HepG2 (cell line): ENCODE data around the gene KATNB1. TPM values are rescaled to one million over a fixed set of nuclear protein-coding genes. Genes with fewer than 3 reads are reported as not detected.

ENCODE experiments used
- ATF7-NPFF ChIP-seq: sonication (generic); formaldehyde crosslinking; IDR thresholded peaks from 2 replicates; pipeline ENCODE4 v1.8.1; 2023; ENCODE audit warnings: mild to moderate bottlenecking, low read depth, missing genetic modification reagents, moderate library complexity
- HNRNPUL1 ChIP-seq: fragments of 200-400 bp; formaldehyde crosslinking; IDR thresholded peaks from 2 replicates; pipeline ENCODE4 v1.6.1; 2017; ENCODE audit warnings: low read depth, mild to moderate bottlenecking, low read length, moderate library complexity
- HOXA9 ChIP-seq: sonication (generic); formaldehyde crosslinking; IDR thresholded peaks from 2 replicates; pipeline ENCODE4 v1.8.1; 2022; ENCODE audit warnings: missing genetic modification reagents, mild to moderate bottlenecking, moderate library complexity, borderline replicate concordance
- NR2F6 ChIP-seq, 2 experiments: IDR thresholded peaks; 2 replicates each; pipeline ENCODE4 v1.6.1; 2016; ENCODE audit warnings: antibody characterized with exemption in 1 of 2, mild to moderate bottlenecking in 1 of 2
- PRMT3 ChIP-seq: sonication (generic); formaldehyde crosslinking; IDR thresholded peaks from 2 replicates; pipeline ENCODE4 v1.8.1; 2022; ENCODE audit warnings: low read depth, mild to moderate bottlenecking, moderate library complexity, missing genetic modification reagents, borderline replicate concordance
- SP140L ChIP-seq: sonication (generic); formaldehyde crosslinking; IDR thresholded peaks from 2 replicates; pipeline ENCODE4 v1.4.0; 2020; ENCODE audit warnings: missing genetic modification reagents, borderline replicate concordance
- ZFAT ChIP-seq: sonication (generic); formaldehyde crosslinking; conservative IDR thresholded peaks from 2 replicates; pipeline ENCODE4 v1.8.1; 2023; ENCODE audit warnings: missing genetic modification reagents, inconsistent platforms
- ZFP90 ChIP-seq: sonication (generic); formaldehyde crosslinking; IDR thresholded peaks from 2 replicates; pipeline ENCODE4 v1.8.0; 2022; ENCODE audit warnings: missing genetic modification reagents, mild to moderate bottlenecking, inconsistent platforms, borderline replicate concordance
- ZNF10 ChIP-seq: sonication (generic); formaldehyde crosslinking; IDR thresholded peaks from 2 replicates; pipeline ENCODE4 v1.4.0; 2020; ENCODE audit warnings: mild to moderate bottlenecking, low read depth, missing genetic modification reagents, borderline replicate concordance
- polyA plus RNA-seq, 8 experiments: library from polyadenylated mRNA; depleted of rRNA in 3 of 8; stranded (reverse) in 7 of 8; unstranded in 1 of 8; fragments of >200 nt; fragmentation: Illumina TruSeq in 4 of 8; extraction: Trizol in 4 of 8; gene quantifications; 2 replicates each; pipeline versions ENCODE4 v1.2.1 to v1.2.3, GENCODE V29; 2011 to 2016; ENCODE audit warnings: low read depth in 4 of 8, missing spikeins in 1 of 8, mixed read lengths in 1 of 8; ENCODE audit not compliant: insufficient read depth in 1 of 8
- total RNA-seq, 5 experiments: library from RNA; depleted of rRNA; stranded (reverse); fragments of >200 nt; fragmentation: Illumina TruSeq; extraction: Trizol; gene quantifications; 2 replicates each; pipeline ENCODE4 v1.2.3, GENCODE V29; 2016; ENCODE audit warnings: low read depth in 1 of 5
- TF ChIP-seq, protein P1 (sequence below): sonication (generic); formaldehyde crosslinking; IDR thresholded peaks from 2 replicates; pipeline ENCODE4 v1.4.0; 2020; ENCODE audit warnings: mild to moderate bottlenecking, low read depth, missing genetic modification reagents
- TF ChIP-seq, protein P2 (sequence below): sonication (generic); formaldehyde crosslinking; IDR thresholded peaks from 2 replicates; pipeline ENCODE4 v1.4.0; 2020; ENCODE audit warnings: missing genetic modification reagents; ENCODE audit errors: not compliant biosample characterization
- TF ChIP-seq, protein P3 (sequence below): sonication (generic); formaldehyde crosslinking; IDR thresholded peaks from 2 replicates; pipeline ENCODE4 v1.8.1; 2022; ENCODE audit warnings: low read depth, mild to moderate bottlenecking, missing genetic modification reagents
- TF ChIP-seq, protein P4 (sequence below): sonication (generic); formaldehyde crosslinking; IDR thresholded peaks from 2 replicates; pipeline ENCODE4 v1.9.0; 2022; ENCODE audit warnings: low read depth, missing genetic modification reagents
- TF ChIP-seq, protein P5 (sequence below): sonication (generic); formaldehyde crosslinking; conservative IDR thresholded peaks from 2 replicates; pipeline ENCODE4 v1.8.0; 2022; ENCODE audit warnings: low read depth, missing genetic modification reagents
- TF ChIP-seq, protein P6 (sequence below): sonication (generic); formaldehyde crosslinking; IDR thresholded peaks from 2 replicates; pipeline ENCODE4 v1.8.0; 2022; ENCODE audit warnings: missing genetic modification reagents, mild to moderate bottlenecking, moderate library complexity, borderline replicate concordance

The KATNB1 gene
- total and polyA plus RNA-seq, 2 of the 13 experiments (the other 11 are each of a cell fraction or from before 2014, with no cell fraction given): 31.5 to 43.5 TPM

DNA sequence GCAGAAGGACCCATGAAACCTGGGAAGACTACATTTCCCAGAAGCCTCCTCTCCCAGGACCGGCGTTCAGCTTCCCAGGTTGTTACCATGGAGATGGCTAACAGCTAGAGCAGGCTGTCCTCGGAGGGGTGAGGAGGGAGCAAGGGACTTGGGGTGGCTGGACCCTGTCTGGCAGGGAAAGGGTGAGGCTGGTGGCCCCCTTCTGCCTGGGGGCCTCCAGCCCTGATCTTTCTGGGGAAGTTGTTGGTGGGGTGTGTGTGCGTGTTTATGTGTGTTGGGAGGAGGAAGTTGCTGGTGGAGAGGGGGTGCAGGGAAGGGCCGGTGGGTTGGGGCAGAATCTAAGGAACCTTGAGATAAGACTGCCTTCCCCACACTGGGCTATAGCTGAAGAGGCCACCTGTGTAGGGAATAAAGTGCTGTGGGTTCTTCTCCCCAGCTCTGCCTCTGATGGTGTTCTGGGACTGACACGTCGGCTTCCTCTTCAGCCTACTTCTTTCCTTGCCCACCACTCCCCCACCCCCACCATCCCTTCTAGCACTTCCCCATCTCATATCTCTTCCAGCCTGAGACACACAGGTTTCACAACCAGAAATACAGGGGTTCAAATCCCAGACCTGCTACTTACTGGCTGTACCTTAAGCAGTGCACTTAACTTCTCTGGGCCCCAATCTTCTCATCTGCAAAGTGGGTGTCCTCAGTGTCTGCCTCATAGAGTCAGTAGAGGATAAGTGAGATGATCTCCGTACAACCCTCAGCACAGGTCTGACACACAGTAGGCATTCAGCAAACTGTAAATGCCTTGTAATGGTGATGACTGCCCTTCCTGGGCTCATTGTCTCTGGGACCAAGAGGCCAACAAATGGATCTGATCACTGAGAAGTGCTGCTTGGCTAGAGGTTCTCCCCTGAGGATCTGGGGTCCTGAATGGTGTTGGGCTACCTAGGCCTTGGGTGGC is 40.6 kb upstream of the KATNB1 start, which contains the start of gene DRC7 (continued):
- TF ChIP-seq, protein P1, sequence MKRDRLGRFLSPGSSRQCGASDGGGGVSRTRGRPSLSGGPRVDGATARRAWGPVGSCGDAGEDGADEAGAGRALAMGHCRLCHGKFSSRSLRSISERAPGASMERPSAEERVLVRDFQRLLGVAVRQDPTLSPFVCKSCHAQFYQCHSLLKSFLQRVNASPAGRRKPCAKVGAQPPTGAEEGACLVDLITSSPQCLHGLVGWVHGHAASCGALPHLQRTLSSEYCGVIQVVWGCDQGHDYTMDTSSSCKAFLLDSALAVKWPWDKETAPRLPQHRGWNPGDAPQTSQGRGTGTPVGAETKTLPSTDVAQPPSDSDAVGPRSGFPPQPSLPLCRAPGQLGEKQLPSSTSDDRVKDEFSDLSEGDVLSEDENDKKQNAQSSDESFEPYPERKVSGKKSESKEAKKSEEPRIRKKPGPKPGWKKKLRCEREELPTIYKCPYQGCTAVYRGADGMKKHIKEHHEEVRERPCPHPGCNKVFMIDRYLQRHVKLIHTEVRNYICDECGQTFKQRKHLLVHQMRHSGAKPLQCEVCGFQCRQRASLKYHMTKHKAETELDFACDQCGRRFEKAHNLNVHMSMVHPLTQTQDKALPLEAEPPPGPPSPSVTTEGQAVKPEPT (CRISPR knock-in tag): no peak
- TF ChIP-seq HNRNPUL1: no peak
- TF ChIP-seq, protein P2, sequence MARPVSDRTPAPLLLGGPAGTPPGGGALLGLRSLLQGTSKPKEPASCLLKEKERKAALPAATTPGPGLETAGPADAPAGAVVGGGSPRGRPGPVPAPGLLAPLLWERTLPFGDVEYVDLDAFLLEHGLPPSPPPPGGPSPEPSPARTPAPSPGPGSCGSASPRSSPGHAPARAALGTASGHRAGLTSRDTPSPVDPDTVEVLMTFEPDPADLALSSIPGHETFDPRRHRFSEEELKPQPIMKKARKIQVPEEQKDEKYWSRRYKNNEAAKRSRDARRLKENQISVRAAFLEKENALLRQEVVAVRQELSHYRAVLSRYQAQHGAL (CRISPR knock-in tag): no peak
- no peak for TF ChIP-seq PRMT3 (CRISPR knock-in tag)
- no peak for TF ChIP-seq HOXA9
- TF ChIP-seq ZFAT: no peak
- TF ChIP-seq SP140L (CRISPR knock-in tag): no peak
- peak; percentile 54; the same call in 1 of the 2 replicates for TF ChIP-seq ZFP90 (CRISPR knock-in tag)
- TF ChIP-seq, protein P3, sequence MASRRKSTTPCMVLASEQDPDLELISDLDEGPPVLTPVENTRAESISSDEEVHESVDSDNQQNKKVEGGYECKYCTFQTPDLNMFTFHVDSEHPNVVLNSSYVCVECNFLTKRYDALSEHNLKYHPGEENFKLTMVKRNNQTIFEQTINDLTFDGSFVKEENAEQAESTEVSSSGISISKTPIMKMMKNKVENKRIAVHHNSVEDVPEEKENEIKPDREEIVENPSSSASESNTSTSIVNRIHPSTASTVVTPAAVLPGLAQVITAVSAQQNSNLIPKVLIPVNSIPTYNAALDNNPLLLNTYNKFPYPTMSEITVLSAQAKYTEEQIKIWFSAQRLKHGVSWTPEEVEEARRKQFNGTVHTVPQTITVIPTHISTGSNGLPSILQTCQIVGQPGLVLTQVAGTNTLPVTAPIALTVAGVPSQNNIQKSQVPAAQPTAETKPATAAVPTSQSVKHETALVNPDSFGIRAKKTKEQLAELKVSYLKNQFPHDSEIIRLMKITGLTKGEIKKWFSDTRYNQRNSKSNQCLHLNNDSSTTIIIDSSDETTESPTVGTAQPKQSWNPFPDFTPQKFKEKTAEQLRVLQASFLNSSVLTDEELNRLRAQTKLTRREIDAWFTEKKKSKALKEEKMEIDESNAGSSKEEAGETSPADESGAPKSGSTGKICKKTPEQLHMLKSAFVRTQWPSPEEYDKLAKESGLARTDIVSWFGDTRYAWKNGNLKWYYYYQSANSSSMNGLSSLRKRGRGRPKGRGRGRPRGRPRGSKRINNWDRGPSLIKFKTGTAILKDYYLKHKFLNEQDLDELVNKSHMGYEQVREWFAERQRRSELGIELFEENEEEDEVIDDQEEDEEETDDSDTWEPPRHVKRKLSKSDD (CRISPR knock-in tag): 0 out of 2 replicates have a peak, but pooled peaks have one; percentile 15
- TF ChIP-seq, protein P4, sequence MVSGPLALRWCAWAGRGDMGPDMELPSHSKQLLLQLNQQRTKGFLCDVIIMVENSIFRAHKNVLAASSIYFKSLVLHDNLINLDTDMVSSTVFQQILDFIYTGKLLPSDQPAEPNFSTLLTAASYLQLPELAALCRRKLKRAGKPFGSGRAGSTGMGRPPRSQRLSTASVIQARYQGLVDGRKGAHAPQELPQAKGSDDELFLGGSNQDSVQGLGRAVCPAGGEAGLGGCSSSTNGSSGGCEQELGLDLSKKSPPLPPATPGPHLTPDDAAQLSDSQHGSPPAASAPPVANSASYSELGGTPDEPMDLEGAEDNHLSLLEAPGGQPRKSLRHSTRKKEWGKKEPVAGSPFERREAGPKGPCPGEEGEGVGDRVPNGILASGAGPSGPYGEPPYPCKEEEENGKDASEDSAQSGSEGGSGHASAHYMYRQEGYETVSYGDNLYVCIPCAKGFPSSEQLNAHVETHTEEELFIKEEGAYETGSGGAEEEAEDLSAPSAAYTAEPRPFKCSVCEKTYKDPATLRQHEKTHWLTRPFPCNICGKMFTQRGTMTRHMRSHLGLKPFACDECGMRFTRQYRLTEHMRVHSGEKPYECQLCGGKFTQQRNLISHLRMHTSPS (CRISPR knock-in tag): no peak
- TF ChIP-seq, protein P5, sequence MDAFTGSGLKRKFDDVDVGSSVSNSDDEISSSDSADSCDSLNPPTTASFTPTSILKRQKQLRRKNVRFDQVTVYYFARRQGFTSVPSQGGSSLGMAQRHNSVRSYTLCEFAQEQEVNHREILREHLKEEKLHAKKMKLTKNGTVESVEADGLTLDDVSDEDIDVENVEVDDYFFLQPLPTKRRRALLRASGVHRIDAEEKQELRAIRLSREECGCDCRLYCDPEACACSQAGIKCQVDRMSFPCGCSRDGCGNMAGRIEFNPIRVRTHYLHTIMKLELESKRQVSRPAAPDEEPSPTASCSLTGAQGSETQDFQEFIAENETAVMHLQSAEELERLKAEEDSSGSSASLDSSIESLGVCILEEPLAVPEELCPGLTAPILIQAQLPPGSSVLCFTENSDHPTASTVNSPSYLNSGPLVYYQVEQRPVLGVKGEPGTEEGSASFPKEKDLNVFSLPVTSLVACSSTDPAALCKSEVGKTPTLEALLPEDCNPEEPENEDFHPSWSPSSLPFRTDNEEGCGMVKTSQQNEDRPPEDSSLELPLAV (CRISPR knock-in tag): no peak
- no peak for TF ChIP-seq NR2F6 (IDR thresholded peaks at IDR 0.05)
- TF ChIP-seq NR2F6 (CRISPR knock-in tag; IDR thresholded peaks at IDR 0.05): no peak
- no peak for TF ChIP-seq ZNF10
- no peak for TF ChIP-seq ATF7-NPFF
- TF ChIP-seq, protein P6, sequence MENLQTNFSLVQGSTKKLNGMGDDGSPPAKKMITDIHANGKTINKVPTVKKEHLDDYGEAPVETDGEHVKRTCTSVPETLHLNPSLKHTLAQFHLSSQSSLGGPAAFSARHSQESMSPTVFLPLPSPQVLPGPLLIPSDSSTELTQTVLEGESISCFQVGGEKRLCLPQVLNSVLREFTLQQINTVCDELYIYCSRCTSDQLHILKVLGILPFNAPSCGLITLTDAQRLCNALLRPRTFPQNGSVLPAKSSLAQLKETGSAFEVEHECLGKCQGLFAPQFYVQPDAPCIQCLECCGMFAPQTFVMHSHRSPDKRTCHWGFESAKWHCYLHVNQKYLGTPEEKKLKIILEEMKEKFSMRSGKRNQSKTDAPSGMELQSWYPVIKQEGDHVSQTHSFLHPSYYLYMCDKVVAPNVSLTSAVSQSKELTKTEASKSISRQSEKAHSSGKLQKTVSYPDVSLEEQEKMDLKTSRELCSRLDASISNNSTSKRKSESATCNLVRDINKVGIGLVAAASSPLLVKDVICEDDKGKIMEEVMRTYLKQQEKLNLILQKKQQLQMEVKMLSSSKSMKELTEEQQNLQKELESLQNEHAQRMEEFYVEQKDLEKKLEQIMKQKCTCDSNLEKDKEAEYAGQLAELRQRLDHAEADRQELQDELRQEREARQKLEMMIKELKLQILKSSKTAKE (CRISPR knock-in tag): no peak
